GM18526 (cell line): ENCODE measurements around the gene VENTX.

Experiments
- POLR2A ChIP-seq: IDR thresholded peaks from 3 replicates; pipeline ENCODE4 v1.6.1; 2011; ENCODE audit not compliant: insufficient read length; ENCODE audit errors: extremely low read depth

Gene VENTX

GRCh38 chr10:133236401-133237240, 1.0 kb upstream of the VENTX start:
- no peak for TF ChIP-seq POLR2A

- no peak for TF ChIP-seq POLR2A
Observed at GRCh38 chr10:133237241-133237587, 441 bp upstream of the VENTX start.

DNA sequence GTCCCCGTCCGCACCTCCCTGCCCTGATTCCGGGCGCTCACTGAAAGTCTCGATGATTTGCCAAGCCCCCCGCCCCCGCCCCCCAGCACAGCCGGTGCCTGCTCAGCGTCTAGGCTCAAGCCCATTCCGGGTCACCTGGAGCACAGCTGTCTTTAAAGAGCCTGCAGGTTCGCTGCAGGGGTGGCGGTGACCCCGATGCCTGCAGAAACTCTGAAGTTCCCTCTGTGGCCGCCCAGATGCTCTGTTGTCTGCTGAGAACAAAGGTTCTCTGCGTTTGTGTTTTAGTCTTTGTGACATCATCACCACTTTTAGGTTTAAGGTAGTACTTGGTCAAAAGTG, 780 bp downstream of the VENTX start:
- no peak for TF ChIP-seq POLR2A

DNA sequence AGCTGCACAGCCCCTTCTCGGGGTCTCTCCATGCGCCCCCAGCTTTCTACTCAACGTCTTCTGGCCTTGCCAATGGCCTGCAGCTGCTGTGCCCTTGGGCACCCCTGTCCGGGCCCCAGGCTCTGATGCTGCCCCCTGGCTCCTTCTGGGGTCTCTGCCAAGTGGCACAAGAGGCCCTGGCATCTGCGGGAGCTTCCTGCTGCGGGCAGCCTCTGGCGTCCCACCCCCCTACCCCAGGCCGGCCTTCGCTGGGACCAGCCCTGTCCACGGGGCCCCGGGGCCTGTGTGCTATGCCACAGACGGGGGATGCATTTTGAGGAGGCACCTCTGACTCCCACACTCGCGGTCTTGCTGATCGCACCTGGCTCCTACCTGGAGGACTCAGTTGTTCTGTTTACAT, 2.3 kb downstream of the VENTX start:
- no peak for TF ChIP-seq POLR2A

GRCh38 chr10:133241501-133242205, 4.0 kb downstream of the VENTX start:
- TF ChIP-seq POLR2A = no peak

DNA sequence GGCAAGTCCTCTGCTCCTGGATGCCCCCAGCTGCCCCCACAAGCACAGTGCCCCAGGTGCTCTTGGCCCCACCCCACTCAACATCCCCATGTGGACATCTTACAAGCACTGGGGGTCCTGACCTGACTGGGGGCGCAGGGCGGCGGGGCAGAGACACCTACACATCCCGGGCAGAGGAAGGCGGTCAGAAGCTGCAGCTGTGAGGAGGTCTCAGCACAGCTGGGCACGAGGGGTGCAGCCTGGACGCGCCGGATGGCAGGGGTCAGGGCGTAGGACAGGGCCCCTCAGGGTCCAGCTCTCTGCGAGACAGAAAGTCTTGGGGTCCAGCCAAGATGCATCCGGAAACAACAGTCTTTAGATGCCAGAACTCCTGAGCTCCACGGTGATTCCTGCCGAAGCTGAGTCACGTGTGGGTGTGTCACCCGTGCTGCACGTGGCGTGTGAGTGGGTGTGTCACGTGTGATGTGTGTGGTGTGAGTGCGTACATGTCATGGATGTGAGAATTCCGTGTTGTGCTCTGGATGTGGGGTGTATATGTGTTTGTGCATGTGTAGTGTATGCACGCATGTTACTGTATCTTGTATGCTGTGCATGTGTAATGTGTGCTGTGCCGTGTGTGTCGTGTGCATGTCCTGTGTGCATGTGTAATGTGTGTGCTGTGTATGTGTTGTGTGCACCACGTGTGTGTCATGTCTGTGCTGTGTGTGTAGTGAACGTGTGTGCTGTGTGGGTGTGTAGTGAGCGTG, 5.1 kb downstream of the VENTX start:
- TF ChIP-seq POLR2A = no peak

- no peak for TF ChIP-seq POLR2A
Observed at GRCh38 chr10:133243593-133243992, 5.9 kb downstream of the VENTX start.

- TF ChIP-seq POLR2A = no peak
Observed at GRCh38 chr10:133245439-133246235, 8.0 kb downstream of the VENTX start.

GRCh38 chr10:133246236-133246626, 8.6 kb downstream of the VENTX start:
- no peak for TF ChIP-seq POLR2A

GRCh38 chr10:133247681-133248333, 10.2 kb downstream of the VENTX start:
- TF ChIP-seq POLR2A = no peak

GRCh38 chr10:133248334-133248715, 10.7 kb downstream of the VENTX start:
- TF ChIP-seq POLR2A = no peak

DNA sequence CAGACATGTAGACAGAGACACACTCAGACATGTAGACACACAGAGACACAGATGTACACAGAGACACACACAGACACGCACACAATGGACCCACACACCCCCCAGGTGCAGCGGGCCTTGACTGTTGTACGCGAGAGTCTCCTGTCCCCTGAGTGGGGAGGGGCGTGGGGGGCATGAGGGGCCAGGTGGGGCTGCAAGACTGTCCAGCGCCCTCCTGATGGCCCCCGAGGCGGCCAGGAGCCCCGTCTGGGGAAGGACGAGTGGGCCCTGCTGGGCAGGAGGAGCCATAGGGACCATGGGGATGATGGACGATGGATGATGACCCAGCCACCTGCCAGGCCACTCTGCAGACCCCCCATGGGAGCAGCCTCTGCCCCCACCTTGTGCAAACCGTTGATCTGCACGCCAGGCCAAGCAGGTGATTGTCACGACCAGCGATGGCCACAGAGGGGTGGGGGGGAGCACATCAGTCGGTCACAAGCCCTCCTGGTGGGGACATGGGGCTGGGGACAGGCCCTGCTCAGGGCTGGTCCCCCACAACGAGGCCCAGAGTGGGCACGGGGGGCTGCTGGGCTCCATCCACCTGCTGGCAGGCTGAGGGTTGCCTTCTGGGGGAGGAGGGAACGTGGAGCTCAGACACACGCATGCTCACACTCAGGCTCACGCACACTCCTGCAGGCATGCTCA, 11.6 kb downstream of the VENTX start:
- TF ChIP-seq POLR2A = no peak

GRCh38 chr10:133249975-133250754, 12.5 kb downstream of the VENTX start:
- TF ChIP-seq POLR2A = no peak
